Measurements from ENCODE around the gene CASKIN1. TPM values are rescaled to one million over a fixed set of nuclear protein-coding genes. Genes with fewer than 3 reads are reported as not detected.

The CASKIN1 gene
- total RNA-seq, 1 experiment from 2014 or later, result 6.6 TPM

GRCh38 chr16:2177101-2177500 is 19.3 kb downstream of the CASKIN1 start:
- DNase-seq, result no peak
- H3K36me3 Mint-ChIP-seq (ENCODE audit: insufficient read depth, unreplicated experiment), result peaks cover 44% of the 10 kb centered on the region
- CTCF ChIA-PET, result no interaction called here
- Histone ChIP-seq H3K4me3 (ENCODE audit: low read depth, low read length) (no peak overlapping the region), H3K4me1 (no peaks in the 10 kb centered on the region), H3K27me3 (replicated peaks; ENCODE audit: control insufficient read depth, insufficient read depth, low read length) (no peaks in the 10 kb centered on the region), H3K9me3 (no peaks in the 10 kb centered on the region), H3K36me3 (ENCODE audit: control insufficient read depth, insufficient read depth, low read length) (no peaks in the 10 kb centered on the region; the same call in 1 of the 2 replicates)
- TF ChIP-seq CTCF (IDR thresholded peaks at IDR 0.05; ENCODE audit: insufficient read depth in 1 of 2, low read depth in 1 of 2, low read length in 1 of 2, severe bottlenecking in 1 of 2, unreplicated experiment in 1 of 2), result no peak
- POLR2A ChIA-PET, result no interaction called here
- H3K9me3 Mint-ChIP-seq (ENCODE audit: unreplicated experiment), result no peaks in the 10 kb centered on the region
- intact Hi-C loops (cut with micrococcal nuclease; ENCODE audit: unreplicated experiment), result no loop called here
- peaks cover 6% of the 10 kb centered on the region for H3K4me1 Mint-ChIP-seq (ENCODE audit: low read depth, unreplicated experiment)
- BruUV-seq (replicated peaks), result no TSS peak
- H3K27ac Mint-ChIP-seq (ENCODE audit: unreplicated experiment), result no peak overlapping the region
- no peaks in the 10 kb centered on the region for H3K27me3 Mint-ChIP-seq (ENCODE audit: insufficient read depth, unreplicated experiment)
- no peak overlapping the region for H3K4me3 Mint-ChIP-seq (ENCODE audit: unreplicated experiment)

GRCh38 chr16:2176047-2176446 is 20.4 kb downstream of the CASKIN1 start:
- Histone ChIP-seq H3K4me3 (ENCODE audit: low read depth, low read length) (no peak overlapping the region), H3K36me3 (ENCODE audit: control insufficient read depth, insufficient read depth, low read length) (no peaks in the 10 kb centered on the region; the same call in 1 of the 2 replicates), H3K27me3 (replicated peaks; ENCODE audit: control insufficient read depth, insufficient read depth, low read length) (no peaks in the 10 kb centered on the region), H3K4me1 (no peaks in the 10 kb centered on the region), H3K9me3 (no peaks in the 10 kb centered on the region)
- CTCF ChIA-PET, result no interaction called here
- intact Hi-C loops (cut with micrococcal nuclease; ENCODE audit: unreplicated experiment), result no loop called here
- no peaks in the 10 kb centered on the region for H3K9me3 Mint-ChIP-seq (ENCODE audit: unreplicated experiment)
- no peaks in the 10 kb centered on the region for H3K4me1 Mint-ChIP-seq (ENCODE audit: low read depth, unreplicated experiment)
- no peak overlapping the region for H3K27ac Mint-ChIP-seq (ENCODE audit: unreplicated experiment)
- DNase-seq, result no peak
- no TSS peak for BruUV-seq (replicated peaks)
- H3K27me3 Mint-ChIP-seq (ENCODE audit: insufficient read depth, unreplicated experiment), result no peaks in the 10 kb centered on the region
- peaks cover 40% of the 10 kb centered on the region for H3K36me3 Mint-ChIP-seq (ENCODE audit: insufficient read depth, unreplicated experiment)
- POLR2A ChIA-PET, result no interaction called here
- H3K4me3 Mint-ChIP-seq (ENCODE audit: unreplicated experiment), result no peak overlapping the region
- TF ChIP-seq CTCF (IDR thresholded peaks at IDR 0.05; ENCODE audit: insufficient read depth in 1 of 2, low read depth in 1 of 2, low read length in 1 of 2, severe bottlenecking in 1 of 2, unreplicated experiment in 1 of 2), result no peak

GRCh38 chr16:2175454-2175853 is 21.0 kb downstream of the CASKIN1 start:
- Mint-ChIP-seq H3K4me3 (ENCODE audit: unreplicated experiment) (no peak overlapping the region), H3K36me3 (ENCODE audit: insufficient read depth, unreplicated experiment) (peaks cover 46% of the 10 kb centered on the region), H3K27ac (ENCODE audit: unreplicated experiment) (no peak overlapping the region), H3K4me1 (ENCODE audit: low read depth, unreplicated experiment) (no peaks in the 10 kb centered on the region), H3K27me3 (ENCODE audit: insufficient read depth, unreplicated experiment) (no peaks in the 10 kb centered on the region), H3K9me3 (ENCODE audit: unreplicated experiment) (no peaks in the 10 kb centered on the region)
- intact Hi-C loops (cut with micrococcal nuclease; ENCODE audit: unreplicated experiment), result no loop called here
- no peak for DNase-seq
- no peak for TF ChIP-seq CTCF (IDR thresholded peaks at IDR 0.05; ENCODE audit: insufficient read depth in 1 of 2, low read depth in 1 of 2, low read length in 1 of 2, severe bottlenecking in 1 of 2, unreplicated experiment in 1 of 2)
- POLR2A ChIA-PET, result no interaction called here
- Histone ChIP-seq H3K27me3 (replicated peaks; ENCODE audit: control insufficient read depth, insufficient read depth, low read length) (no peaks in the 10 kb centered on the region), H3K9me3 (no peaks in the 10 kb centered on the region), H3K4me1 (no peaks in the 10 kb centered on the region), H3K36me3 (ENCODE audit: control insufficient read depth, insufficient read depth, low read length) (no peaks in the 10 kb centered on the region; the same call in 1 of the 2 replicates), H3K4me3 (ENCODE audit: low read depth, low read length) (no peak overlapping the region)
- BruUV-seq (replicated peaks), result no TSS peak
- CTCF ChIA-PET, result no interaction called here

Measured in Caco-2 (cell line).